HEK293 (cell line): Measurements from ENCODE around the gene PSMC5.
A peak's percentile ranks its signal among the peaks of the same experiment; 100 is the strongest.

Experiments
- CTCF ChIA-PET: fragments of 350-600 bp; formaldehyde crosslinking; extraction: SDS; loops from one replicate; lab custom pipeline; 2021; ENCODE audit warnings: antibody characterized with exemption; lab: Yijun Ruan, JAX
- POLR2A ChIA-PET: fragments of 300-600 bp; formaldehyde crosslinking; extraction: SDS; loops from one replicate; lab custom pipeline; 2020; ENCODE audit warnings: antibody characterized with exemption, inconsistent platforms; lab: Yijun Ruan, JAX
- H3K27ac ChIP-seq: fragments of 200-500 bp; sonication (Bioruptor generic); 2 replicates; pipeline ENCODE4 v1.5.1; 2014; ENCODE audit warnings: low read depth, low read length, control low read depth, inconsistent platforms; ENCODE audit errors: extremely low read depth
- H3K36me3 ChIP-seq, 2 experiments: fragments of 200-500 bp in 1 of 2; sonication (Bioruptor generic) in 1 of 2; 1 replicate in 1 of 2; 2 replicates in 1 of 2; pipeline ENCODE4 v1.5.1; 2014 to 2017; ENCODE audit warnings: inconsistent platforms in 2 of 2, low read length in 2 of 2; ENCODE audit not compliant: control insufficient read depth in 2 of 2, insufficient read depth in 1 of 2
- H3K4me1 ChIP-seq: fragments of 200-500 bp; sonication (Bioruptor generic); 2 replicates; pipeline ENCODE4 v1.5.1; 2014; ENCODE audit warnings: mild to moderate bottlenecking, low read length, inconsistent platforms; ENCODE audit not compliant: control insufficient read depth, insufficient read depth
- H3K4me3 ChIP-seq: 2 replicates; pipeline ENCODE4 v1.5.1; 2011; ENCODE audit warnings: low read depth, mild to moderate bottlenecking, control low read depth, low read length, moderate library complexity
- H3K9me3 ChIP-seq: fragments of 200-500 bp; sonication (Bioruptor generic); 2 replicates; pipeline ENCODE4 v1.5.1; 2014; ENCODE audit warnings: low read depth, low read length, inconsistent platforms; ENCODE audit not compliant: control insufficient read depth, insufficient read depth
- GLIS1 ChIP-seq: fragments of 450-650 bp; formaldehyde crosslinking; IDR thresholded peaks from 2 replicates; pipeline ENCODE4 v1.5.1; 2016; ENCODE audit warnings: missing biosample characterization, missing genetic modification characterization
- KLF10 ChIP-seq: fragments of 450-650 bp; IDR thresholded peaks from 2 replicates; pipeline ENCODE4 v1.5.1; 2018; ENCODE audit warnings: missing biosample characterization, mild to moderate bottlenecking, missing genetic modification characterization
- KLF9 ChIP-seq: fragments of 450-650 bp; formaldehyde crosslinking; IDR thresholded peaks from 2 replicates; pipeline ENCODE4 v1.5.1; 2016; ENCODE audit warnings: missing biosample characterization, missing genetic modification characterization, low read depth
- MEIS1 ChIP-seq: sonication (generic); formaldehyde crosslinking; IDR thresholded peaks from 2 replicates; pipeline ENCODE4 v1.8.1; 2022; ENCODE audit warnings: missing genetic modification reagents, mild to moderate bottlenecking, borderline replicate concordance
- ZFP3 ChIP-seq: fragments of 450-650 bp; formaldehyde crosslinking; IDR thresholded peaks from 2 replicates; pipeline ENCODE4 v1.5.1; 2016; ENCODE audit warnings: low read depth, missing biosample characterization, missing genetic modification characterization
- ZNF239 ChIP-seq: fragments of 450-650 bp; formaldehyde crosslinking; IDR thresholded peaks from 2 replicates; pipeline ENCODE4 v1.5.1; 2016; ENCODE audit warnings: missing biosample characterization, missing genetic modification characterization
- ZNF324 ChIP-seq: fragments of 450-650 bp; formaldehyde crosslinking; IDR thresholded peaks from 2 replicates; pipeline ENCODE4 v1.5.1; 2016; ENCODE audit warnings: missing biosample characterization, missing genetic modification characterization
- ZNF366 ChIP-seq: fragments of 450-650 bp; formaldehyde crosslinking; conservative IDR thresholded peaks from 2 replicates; pipeline ENCODE4 v1.5.1; 2016; ENCODE audit warnings: missing biosample characterization, missing genetic modification characterization
- ZNF510 ChIP-seq: fragments of 450-650 bp; formaldehyde crosslinking; IDR thresholded peaks from 2 replicates; pipeline ENCODE4 v1.5.1; 2018; ENCODE audit warnings: mild to moderate bottlenecking, missing genetic modification characterization, missing biosample characterization; ENCODE audit not compliant: insufficient replicate concordance
- TF ChIP-seq, protein P1 (sequence below): fragments of 450-650 bp; formaldehyde crosslinking; conservative IDR thresholded peaks from 2 replicates; pipeline ENCODE4 v1.5.1; 2016; ENCODE audit warnings: low read depth, missing biosample characterization, missing genetic modification characterization
- TF ChIP-seq, protein P2 (sequence below): fragments of 450-650 bp; formaldehyde crosslinking; IDR thresholded peaks from 2 replicates; pipeline ENCODE4 v1.5.1; 2016; ENCODE audit warnings: missing biosample characterization, missing genetic modification characterization
- TF ChIP-seq, protein P3 (sequence below): fragments of 450-650 bp; formaldehyde crosslinking; optimal IDR thresholded peaks from 2 replicates; pipeline ENCODE3; 2016; ENCODE audit warnings: missing biosample characterization, mild to moderate bottlenecking, missing genetic modification characterization
- TF ChIP-seq, protein P4 (sequence below): fragments of 450-650 bp; IDR thresholded peaks from 2 replicates; pipeline ENCODE4 v1.5.1; 2018; ENCODE audit warnings: missing biosample characterization, missing genetic modification characterization

PSMC5 gene

DNA sequence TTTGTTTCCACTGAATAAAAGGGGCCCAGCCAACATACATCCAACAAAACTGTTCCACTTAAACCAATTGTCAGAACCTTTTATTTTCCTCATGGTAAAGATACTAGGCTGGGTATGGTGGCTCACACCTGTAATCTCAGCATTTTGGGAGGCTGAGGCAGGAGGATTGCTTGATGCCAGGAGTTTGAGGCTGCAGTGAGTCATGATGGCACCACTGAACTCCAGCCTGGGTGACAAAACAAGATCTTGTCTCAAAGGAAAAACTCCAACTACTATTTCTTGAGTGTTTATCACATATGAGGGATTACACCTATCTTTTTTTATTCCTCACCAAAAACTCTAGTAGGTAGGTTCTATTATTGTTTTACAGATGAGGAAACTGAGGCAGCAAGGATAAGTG, 4.7 kb upstream of the PSMC5 start:
- Histone ChIP-seq H3K27ac (no peak overlapping the region), H3K9me3 (no peaks in the 10 kb centered on the region), H3K36me3 (peaks cover 60 to 85% of the 10 kb centered on the region in 2 experiments), H3K4me1 (peaks cover 3% of the 10 kb centered on the region; the same call in 1 of the 2 replicates), H3K4me3 (no peak overlapping the region)
- POLR2A ChIA-PET: interaction anchor here (0.6 to 1.4 kb wide), 2 partner anchors 49 to 392 kb away, joined by 5 to 12 read pairs; partner anchors contain the start of genes CCDC47 and DDX42
- CTCF ChIA-PET: interaction anchor here (2.0 to 3.3 kb wide), 2 partner anchors 12 kb away, joined by 9 to 18 read pairs; no protein-coding TSS in a partner anchor
- TF ChIP-seq ZFP3: no peak

DNA sequence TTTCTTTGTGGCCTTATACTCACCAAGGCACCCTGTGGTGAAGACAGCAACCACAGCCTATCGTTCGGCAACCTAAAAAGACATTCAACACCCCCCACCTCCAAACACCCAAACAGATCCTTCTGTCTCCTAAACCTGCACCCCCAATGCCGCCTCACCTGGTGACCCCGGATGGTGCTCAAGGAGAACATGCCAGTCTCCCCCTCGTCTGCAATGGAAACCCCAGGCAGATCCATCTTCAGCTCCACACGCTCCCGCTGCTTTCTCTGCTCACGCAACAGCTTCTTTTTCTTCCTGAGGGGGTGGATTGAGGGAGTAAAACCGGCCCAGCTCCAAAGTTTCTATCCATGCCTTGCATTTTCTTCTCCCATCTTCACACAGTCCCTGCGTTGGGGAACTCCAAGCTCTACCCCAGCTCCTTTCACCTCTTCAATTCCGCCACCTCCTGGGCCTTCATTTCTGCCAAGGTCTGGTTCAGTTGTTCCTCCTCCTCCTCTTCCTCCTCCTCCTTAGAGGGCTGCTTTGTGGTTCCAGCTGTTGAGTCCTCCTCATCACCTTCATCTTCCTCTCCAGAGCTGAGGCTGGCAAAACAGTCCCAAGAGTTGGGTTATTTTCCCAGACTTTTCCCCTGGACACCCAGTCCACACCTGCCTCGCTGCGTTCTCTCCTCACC, 3.4 kb upstream of the PSMC5 start:
- no peaks in the 10 kb centered on the region for H3K9me3 ChIP-seq
- POLR2A ChIA-PET: interaction anchor here (0.7 to 0.9 kb wide), 2 partner anchors 37 to 46 kb away, joined by 3 to 4 read pairs; no protein-coding TSS in a partner anchor

DNA sequence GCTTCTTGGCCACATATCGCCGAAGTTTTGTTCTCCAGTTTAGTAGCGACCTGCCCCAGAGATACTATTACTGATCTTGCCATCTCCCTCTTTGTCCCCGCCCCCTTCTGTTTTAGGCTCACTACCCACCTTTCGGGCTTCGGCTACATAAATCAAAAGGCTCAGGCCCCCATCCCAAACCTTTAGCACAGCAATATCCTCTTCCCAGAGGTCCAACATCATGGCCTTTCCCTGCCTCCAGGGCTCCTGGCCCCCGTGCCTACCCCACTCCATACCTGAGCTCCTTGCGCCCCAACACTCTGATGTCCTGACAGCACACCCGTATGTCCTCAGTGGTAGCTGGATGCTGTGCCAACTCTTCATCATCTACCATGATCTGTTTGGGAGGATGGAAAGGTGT, 2.9 kb upstream of the PSMC5 start:
- H3K27ac ChIP-seq: no peak overlapping the region
- TF ChIP-seq, protein P1, sequence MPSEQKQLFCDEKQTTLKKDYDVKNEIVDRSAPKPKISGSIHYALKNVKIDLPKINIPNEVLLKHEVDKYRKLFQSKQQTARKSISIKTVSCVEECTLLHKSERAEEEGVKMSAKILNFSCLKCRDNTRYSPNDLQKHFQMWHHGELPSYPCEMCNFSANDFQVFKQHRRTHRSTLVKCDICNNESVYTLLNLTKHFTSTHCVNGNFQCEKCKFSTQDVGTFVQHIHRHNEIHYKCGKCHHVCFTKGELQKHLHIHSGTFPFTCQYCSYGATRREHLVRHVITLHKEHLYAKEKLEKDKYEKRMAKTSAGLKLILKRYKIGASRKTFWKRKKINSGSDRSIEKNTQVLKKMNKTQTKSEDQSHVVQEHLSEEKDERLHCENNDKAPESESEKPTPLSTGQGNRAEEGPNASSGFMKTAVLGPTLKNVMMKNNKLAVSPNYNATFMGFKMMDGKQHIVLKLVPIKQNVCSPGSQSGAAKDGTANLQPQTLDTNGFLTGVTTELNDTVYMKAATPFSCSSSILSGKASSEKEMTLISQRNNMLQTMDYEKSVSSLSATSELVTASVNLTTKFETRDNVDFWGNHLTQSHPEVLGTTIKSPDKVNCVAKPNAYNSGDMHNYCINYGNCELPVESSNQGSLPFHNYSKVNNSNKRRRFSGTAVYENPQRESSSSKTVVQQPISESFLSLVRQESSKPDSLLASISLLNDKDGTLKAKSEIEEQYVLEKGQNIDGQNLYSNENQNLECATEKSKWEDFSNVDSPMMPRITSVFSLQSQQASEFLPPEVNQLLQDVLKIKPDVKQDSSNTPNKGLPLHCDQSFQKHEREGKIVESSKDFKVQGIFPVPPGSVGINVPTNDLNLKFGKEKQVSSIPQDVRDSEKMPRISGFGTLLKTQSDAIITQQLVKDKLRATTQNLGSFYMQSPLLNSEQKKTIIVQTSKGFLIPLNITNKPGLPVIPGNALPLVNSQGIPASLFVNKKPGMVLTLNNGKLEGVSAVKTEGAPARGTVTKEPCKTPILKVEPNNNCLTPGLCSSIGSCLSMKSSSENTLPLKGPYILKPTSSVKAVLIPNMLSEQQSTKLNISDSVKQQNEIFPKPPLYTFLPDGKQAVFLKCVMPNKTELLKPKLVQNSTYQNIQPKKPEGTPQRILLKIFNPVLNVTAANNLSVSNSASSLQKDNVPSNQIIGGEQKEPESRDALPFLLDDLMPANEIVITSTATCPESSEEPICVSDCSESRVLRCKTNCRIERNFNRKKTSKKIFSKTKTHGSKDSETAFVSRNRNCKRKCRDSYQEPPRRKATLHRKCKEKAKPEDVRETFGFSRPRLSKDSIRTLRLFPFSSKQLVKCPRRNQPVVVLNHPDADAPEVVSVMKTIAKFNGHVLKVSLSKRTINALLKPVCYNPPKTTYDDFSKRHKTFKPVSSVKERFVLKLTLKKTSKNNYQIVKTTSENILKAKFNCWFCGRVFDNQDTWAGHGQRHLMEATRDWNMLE (tag by site-specific recombination): no peak
- no peak for TF ChIP-seq ZNF324 (tag by site-specific recombination)
- no peak for TF ChIP-seq KLF10 (tag by site-specific recombination)
- TF ChIP-seq MEIS1 (CRISPR knock-in tag): no peak
- no peak for TF ChIP-seq ZNF510 (tag by site-specific recombination)
- TF ChIP-seq, protein P2, sequence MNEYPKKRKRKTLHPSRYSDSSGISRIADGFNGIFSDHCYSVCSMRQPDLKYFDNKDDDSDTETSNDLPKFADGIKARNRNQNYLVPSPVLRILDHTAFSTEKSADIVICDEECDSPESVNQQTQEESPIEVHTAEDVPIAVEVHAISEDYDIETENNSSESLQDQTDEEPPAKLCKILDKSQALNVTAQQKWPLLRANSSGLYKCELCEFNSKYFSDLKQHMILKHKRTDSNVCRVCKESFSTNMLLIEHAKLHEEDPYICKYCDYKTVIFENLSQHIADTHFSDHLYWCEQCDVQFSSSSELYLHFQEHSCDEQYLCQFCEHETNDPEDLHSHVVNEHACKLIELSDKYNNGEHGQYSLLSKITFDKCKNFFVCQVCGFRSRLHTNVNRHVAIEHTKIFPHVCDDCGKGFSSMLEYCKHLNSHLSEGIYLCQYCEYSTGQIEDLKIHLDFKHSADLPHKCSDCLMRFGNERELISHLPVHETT (tag by site-specific recombination): no peak
- no peak for TF ChIP-seq ZNF239
- TF ChIP-seq, protein P3, sequence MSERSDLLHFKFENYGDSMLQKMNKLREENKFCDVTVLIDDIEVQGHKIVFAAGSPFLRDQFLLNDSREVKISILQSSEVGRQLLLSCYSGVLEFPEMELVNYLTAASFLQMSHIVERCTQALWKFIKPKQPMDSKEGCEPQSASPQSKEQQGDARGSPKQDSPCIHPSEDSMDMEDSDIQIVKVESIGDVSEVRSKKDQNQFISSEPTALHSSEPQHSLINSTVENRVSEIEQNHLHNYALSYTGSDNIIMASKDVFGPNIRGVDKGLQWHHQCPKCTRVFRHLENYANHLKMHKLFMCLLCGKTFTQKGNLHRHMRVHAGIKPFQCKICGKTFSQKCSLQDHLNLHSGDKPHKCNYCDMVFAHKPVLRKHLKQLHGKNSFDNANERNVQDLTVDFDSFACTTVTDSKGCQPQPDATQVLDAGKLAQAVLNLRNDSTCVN: no peak
- no peak for TF ChIP-seq GLIS1 (tag by site-specific recombination)
- TF ChIP-seq ZNF366 (tag by site-specific recombination): no peak
- ChIA-PET POLR2A (interaction anchor here (0.9 to 1.1 kb wide), 2 partner anchors 21 to 46 kb away, joined by 3 to 4 read pairs; no protein-coding TSS in a partner anchor), CTCF (interaction anchor here (0.8 to 3.3 kb wide), 3 partner anchors 9 to 10 kb away, joined by 4 to 18 read pairs (median 4); no protein-coding TSS in a partner anchor)
- H3K9me3 ChIP-seq: no peaks in the 10 kb centered on the region
- H3K4me3 ChIP-seq: no peak overlapping the region
- H3K4me1 ChIP-seq: peaks cover 3% of the 10 kb centered on the region; the same call in 1 of the 2 replicates
- H3K36me3 ChIP-seq: peaks cover 43 to 78% of the 10 kb centered on the region in 2 experiments

More for the DNA sequence above, 3.4 kb upstream of the PSMC5 start:
- H3K4me1 ChIP-seq: peaks cover 3% of the 10 kb centered on the region; the same call in 1 of the 2 replicates
- no peak overlapping the region for H3K4me3 ChIP-seq
- H3K36me3 ChIP-seq: peaks cover 48 to 78% of the 10 kb centered on the region in 2 experiments
- CTCF ChIA-PET: interaction anchor here (0.7 to 3.3 kb wide), 5 partner anchors 9 to 760 kb away, joined by 3 to 18 read pairs (median 4); no protein-coding TSS in a partner anchor
- no peak overlapping the region for H3K27ac ChIP-seq
- no peak for TF ChIP-seq KLF9 (tag by site-specific recombination)
- TF ChIP-seq, protein P4, sequence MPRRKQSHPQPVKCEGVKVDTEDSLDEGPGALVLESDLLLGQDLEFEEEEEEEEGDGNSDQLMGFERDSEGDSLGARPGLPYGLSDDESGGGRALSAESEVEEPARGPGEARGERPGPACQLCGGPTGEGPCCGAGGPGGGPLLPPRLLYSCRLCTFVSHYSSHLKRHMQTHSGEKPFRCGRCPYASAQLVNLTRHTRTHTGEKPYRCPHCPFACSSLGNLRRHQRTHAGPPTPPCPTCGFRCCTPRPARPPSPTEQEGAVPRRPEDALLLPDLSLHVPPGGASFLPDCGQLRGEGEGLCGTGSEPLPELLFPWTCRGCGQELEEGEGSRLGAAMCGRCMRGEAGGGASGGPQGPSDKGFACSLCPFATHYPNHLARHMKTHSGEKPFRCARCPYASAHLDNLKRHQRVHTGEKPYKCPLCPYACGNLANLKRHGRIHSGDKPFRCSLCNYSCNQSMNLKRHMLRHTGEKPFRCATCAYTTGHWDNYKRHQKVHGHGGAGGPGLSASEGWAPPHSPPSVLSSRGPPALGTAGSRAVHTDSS (tag by site-specific recombination): peak; percentile 71
